ENCODE measurements around the gene KRT85.

The KRT85 gene

GRCh38 chr12:52364901-52365489, 2.3 kb downstream of the KRT85 start:
- DNase-seq (ENCODE audit: low spot score) = no peak

- no peak for DNase-seq (ENCODE audit: low spot score)
These were observed 3.2 kb downstream of the KRT85 start for GRCh38 chr12:52364061-52364460.

- no peak for DNase-seq (ENCODE audit: low spot score)
These were observed 4.1 kb downstream of the KRT85 start for GRCh38 chr12:52363111-52363679.

GRCh38 chr12:52362118-52362726, 5.1 kb downstream of the KRT85 start:
- DNase-seq (ENCODE audit: low spot score) = no peak

- DNase-seq (ENCODE audit: low spot score) = no peak
These were observed 5.7 kb downstream of the KRT85 start for GRCh38 chr12:52361553-52361952.

GRCh38 chr12:52360663-52361271, 6.5 kb downstream of the KRT85 start:
- no peak for DNase-seq (ENCODE audit: low spot score)

GRCh38 chr12:52360106-52360662, 7.1 kb downstream of the KRT85 start:
- no peak for DNase-seq (ENCODE audit: low spot score)

GRCh38 chr12:52359621-52360061, 7.6 kb downstream of the KRT85 start:
- DNase-seq (ENCODE audit: low spot score) = no peak

- no peak for DNase-seq (ENCODE audit: low spot score)
These were observed 8.5 kb downstream of the KRT85 start for GRCh38 chr12:52358575-52359350.

GRCh38 chr12:52356762-52357580, 10.3 kb downstream of the KRT85 start:
- DNase-seq (ENCODE audit: low spot score) = no peak

GRCh38 chr12:52356031-52356761, 11.1 kb downstream of the KRT85 start:
- DNase-seq (ENCODE audit: low spot score) = no peak

- no peak for DNase-seq (ENCODE audit: low spot score)
These were observed 12.1 kb downstream of the KRT85 start for GRCh38 chr12:52355176-52355575.

GRCh38 chr12:52354200-52354599, 13.1 kb downstream of the KRT85 start:
- DNase-seq (ENCODE audit: low spot score) = no peak

GRCh38 chr12:52353766-52354165, 13.5 kb downstream of the KRT85 start:
- DNase-seq (ENCODE audit: low spot score) = no peak

GRCh38 chr12:52352951-52353350, 14.3 kb downstream of the KRT85 start:
- no peak for DNase-seq (ENCODE audit: low spot score)

- no peak for DNase-seq (ENCODE audit: low spot score)
These were observed 15.9 kb downstream of the KRT85 start for GRCh38 chr12:52351196-52352059.

GRCh38 chr12:52350786-52351185, 16.5 kb downstream of the KRT85 start:
- DNase-seq (ENCODE audit: low spot score) = no peak

GRCh38 chr12:52350021-52350620, 17.2 kb downstream of the KRT85 start:
- DNase-seq (ENCODE audit: low spot score) = no peak

- no peak for DNase-seq (ENCODE audit: low spot score)
These were observed 18.1 kb downstream of the KRT85 start for GRCh38 chr12:52349196-52349595.

All from AG08396 (cell line).